ENCODE data around the gene SPAST.
"Not testable (repeated sequence)": the region's sequence is repeated elsewhere in the genome, so short reads cannot be mapped to it uniquely, and the experiment has no call there.

- TF ChIP-seq CTCF, POLR2A (IDR thresholded peaks at IDR 0.05): not testable (repeated sequence)
Observed at GRCh38 chr2:32203428-32203827, 140.1 kb downstream of the SPAST start.
